Measurements from ENCODE around the gene STX4. TPM values are rescaled to one million over a fixed set of nuclear protein-coding genes. Genes with fewer than 3 reads are reported as not detected.

The STX4 gene
- total and polyA plus RNA-seq, 9 of the 15 experiments (the other 6 are each of a cell fraction or from before 2014, with no cell fraction given) = 3.2 to 48.0 (median 21.5) TPM

GRCh38 chr16:31032736-31033708, at the start of gene STX4 (continued):
- TF ChIP-seq NRF1 (conservative IDR thresholded peaks at IDR 0.05 in 1 of 2, IDR thresholded peaks at IDR 0.05 in 1 of 2) (peak; percentile 81 to 87), ATF7 (IDR thresholded peaks at IDR 0.05) (peak; percentile 98), TEAD2 (tag; IDR thresholded peaks at IDR 0.05) (no peak), RBM14 (IDR thresholded peaks at IDR 0.05; ENCODE audit: borderline replicate concordance, insufficient read depth, low read depth, low read length) (no peak), ESRRB (CRISPR knock-in tag; IDR thresholded peaks at IDR 0.05; ENCODE audit: borderline replicate concordance) (no peak), ZBTB40 (IDR thresholded peaks at IDR 0.05) (peak; percentile 99), ZBTB40 (CRISPR knock-in tag; IDR thresholded peaks at IDR 0.05) (no peak), GABPB1 (CRISPR knock-in tag; IDR thresholded peaks at IDR 0.05) (peak; percentile 99), ZNF584 (CRISPR knock-in tag; IDR thresholded peaks at IDR 0.05; ENCODE audit: low read depth) (no peak), ZFPM2 (CRISPR knock-in tag; IDR thresholded peaks at IDR 0.05) (no peak), BCOR (IDR thresholded peaks at IDR 0.05) (peak; percentile 57; the same call in 1 of the 2 replicates), PTTG1 (tag; IDR thresholded peaks at IDR 0.05; ENCODE audit: low read depth) (no peak), RNF219 (CRISPR knock-in tag; IDR thresholded peaks at IDR 0.05) (no peak), NELFE (IDR thresholded peaks at IDR 0.05; ENCODE audit: insufficient read depth, insufficient read length) (no peak), RBBP5 (IDR thresholded peaks at IDR 0.05; ENCODE audit: borderline replicate concordance, insufficient read depth, low read length, poor library complexity, severe bottlenecking) (no peak)
- TF ChIP-seq, protein P1, sequence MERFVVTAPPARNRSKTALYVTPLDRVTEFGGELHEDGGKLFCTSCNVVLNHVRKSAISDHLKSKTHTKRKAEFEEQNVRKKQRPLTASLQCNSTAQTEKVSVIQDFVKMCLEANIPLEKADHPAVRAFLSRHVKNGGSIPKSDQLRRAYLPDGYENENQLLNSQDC (CRISPR knock-in tag; IDR thresholded peaks at IDR 0.05) = no peak

All from K562 (cell line).